AG20443 (cell line): ENCODE results near the gene HOGA1.
"Not testable (repeated sequence)": the region's sequence is repeated elsewhere in the genome, so short reads cannot be mapped to it uniquely, and the experiment has no call there.

Source experiments
- DNase-seq: peaks from one replicate; pipeline ENCODE4 v3.0.0; 2012; ENCODE audit warnings: low spot score, mixed read lengths

Gene HOGA1

DNA sequence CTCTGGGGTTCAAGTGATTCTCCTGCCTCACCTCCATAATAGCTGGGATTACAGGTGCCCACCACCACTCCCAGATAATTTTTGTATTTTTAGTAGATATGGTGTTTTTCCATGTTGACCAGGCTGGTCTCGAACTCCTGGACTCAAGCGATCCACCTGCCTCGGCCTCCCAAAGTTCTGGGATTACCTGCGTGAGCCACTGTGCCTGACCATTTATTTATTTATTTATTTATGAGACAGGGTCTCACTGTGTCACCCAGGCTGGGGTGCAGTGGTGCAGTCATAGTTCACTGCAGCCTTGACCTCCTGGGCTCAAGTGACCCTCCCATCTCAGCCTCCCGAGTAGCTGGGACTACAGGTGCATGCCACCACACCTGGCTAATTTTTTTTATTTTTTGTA lies 29.9 kb upstream of the HOGA1 start:
- not testable (repeated sequence) for DNase-seq

DNA sequence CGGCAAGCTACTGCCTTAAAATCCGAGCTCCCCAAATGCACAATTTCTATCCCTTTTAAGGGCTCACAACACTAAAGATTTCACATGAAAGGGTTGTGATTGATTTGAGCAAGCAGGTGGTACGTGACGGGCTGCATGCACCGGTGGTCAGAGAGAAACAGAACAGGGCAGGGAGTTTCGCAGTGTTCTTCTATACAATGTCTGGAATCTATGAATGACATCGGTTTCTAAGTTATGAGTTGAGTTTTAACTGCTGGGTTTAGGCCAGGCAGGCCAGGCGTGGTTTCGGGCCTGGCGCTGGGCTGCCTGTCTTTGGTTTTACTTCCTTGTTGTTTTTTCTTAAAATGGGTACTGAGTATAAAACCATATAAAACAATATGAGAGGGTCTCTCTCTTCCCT lies 28.6 kb upstream of the HOGA1 start:
- DNase-seq = not testable (repeated sequence)

- DNase-seq = peak; percentile 75
Measured at GRCh38 chr10:97560731-97561381, 23.3 kb upstream of the HOGA1 start.

DNA sequence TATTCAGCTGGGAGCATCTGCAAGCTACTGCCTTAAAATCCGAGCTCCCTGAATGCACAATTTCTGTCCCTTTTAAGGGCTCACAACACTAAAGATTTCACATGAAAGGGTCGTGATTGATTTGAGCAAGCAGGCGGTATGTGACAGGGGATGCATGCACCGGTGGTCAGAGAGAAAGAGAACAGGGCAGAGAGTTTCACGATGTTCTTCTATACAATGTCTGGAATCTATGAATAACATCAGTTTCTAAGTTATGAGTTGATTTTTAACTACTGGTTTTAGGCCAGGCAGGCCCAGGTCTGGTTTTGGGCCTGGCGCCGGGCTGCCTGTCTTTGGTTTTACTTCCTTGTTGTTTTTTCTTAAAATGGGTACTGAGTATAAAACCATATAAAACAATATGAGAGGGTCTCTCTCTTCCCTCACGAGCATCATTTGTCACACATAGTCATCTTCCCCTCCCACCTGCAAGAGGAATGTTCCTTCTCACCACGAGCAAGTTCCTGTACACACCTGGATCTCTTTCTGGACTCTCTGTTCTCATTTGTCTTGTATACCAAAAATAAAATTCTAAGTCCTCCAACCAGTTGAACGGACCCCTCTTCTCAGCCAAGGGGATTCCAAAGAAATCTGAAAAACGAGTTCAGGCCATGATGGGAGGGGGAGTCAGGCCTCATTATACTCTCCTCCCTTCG lies 22.7 kb upstream of the HOGA1 start:
- DNase-seq = not testable (repeated sequence)

DNA sequence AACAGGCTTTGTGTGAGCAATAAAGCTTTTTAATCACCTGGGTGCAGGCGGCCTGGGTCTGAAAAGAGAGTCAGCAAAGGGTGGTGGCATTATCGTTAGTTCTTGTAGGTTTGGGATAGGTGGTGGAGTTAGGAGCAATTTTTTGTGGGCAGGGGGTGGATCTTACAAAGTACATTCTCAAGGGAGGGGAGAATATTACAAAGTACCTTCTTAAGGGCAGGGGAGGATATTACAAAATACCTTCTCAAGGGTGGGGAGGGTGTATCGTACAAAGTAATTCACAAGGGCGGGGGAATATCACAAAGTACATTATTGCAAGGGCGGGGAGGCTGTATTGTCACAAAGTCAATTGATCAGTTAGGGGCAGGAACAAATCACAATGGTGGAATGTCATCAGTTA lies 21.9 kb upstream of the HOGA1 start:
- DNase-seq = not testable (repeated sequence)

DNA sequence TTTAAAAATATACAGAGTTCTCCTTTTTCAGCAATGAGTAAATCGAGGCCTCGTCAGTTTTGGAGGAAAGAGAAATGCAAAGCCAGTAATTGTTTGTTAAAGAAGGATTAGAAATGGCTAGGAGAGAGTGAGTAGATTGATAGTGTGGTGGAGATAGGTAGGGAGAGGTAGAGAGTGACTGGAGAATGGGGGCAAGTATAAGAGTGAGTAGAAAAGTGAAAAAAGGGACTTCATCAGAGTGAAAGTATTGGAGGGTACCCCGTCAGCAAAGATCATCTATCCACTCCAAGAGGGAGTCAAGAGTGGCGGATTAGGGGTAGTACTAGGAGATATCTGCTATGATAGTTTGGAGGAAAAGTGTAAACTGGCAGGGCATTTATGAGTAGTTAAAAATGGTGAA lies 20.9 kb upstream of the HOGA1 start:
- no peak for DNase-seq

DNA sequence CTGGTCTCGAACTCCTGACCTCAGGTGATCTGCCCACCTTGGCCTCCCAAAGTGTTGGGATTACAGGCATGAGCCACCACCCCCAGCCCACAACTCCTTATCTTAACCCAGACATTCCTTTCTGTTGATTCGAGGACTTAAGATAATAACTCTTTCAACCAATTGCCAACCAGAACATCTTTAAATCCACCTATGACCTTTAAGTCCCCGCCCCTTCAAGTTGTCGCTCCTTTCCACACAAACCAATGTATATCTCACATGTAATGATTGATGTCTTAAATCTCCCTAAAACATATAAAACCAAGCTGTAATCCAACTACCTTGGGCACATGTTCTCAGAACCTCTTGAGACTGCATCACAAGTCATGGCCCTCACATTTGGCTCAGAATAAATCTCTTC lies 19.4 kb upstream of the HOGA1 start:
- DNase-seq = no peak

- no peak for DNase-seq
Measured at GRCh38 chr10:97566336-97566996, 17.7 kb upstream of the HOGA1 start.

DNA sequence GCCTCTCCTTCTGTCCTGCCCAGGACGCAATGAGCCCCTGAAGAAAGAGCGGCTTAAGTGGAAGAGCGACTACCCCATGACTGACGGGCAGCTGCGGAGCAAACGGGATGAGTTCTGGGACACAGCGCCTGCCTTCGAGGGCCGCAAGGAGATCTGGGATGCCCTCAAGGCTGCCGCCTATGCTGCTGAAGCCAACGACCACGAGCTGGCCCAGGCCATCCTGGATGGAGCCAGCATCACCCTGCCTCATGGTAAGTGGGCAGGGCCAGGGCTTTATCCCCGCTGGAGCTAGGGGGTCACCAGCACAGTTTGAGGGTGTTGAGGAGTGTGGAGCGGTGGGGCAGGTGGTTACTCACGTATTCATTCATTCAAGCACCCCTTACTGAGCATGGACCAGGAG lies 16.3 kb upstream of the HOGA1 start:
- no peak for DNase-seq

DNA sequence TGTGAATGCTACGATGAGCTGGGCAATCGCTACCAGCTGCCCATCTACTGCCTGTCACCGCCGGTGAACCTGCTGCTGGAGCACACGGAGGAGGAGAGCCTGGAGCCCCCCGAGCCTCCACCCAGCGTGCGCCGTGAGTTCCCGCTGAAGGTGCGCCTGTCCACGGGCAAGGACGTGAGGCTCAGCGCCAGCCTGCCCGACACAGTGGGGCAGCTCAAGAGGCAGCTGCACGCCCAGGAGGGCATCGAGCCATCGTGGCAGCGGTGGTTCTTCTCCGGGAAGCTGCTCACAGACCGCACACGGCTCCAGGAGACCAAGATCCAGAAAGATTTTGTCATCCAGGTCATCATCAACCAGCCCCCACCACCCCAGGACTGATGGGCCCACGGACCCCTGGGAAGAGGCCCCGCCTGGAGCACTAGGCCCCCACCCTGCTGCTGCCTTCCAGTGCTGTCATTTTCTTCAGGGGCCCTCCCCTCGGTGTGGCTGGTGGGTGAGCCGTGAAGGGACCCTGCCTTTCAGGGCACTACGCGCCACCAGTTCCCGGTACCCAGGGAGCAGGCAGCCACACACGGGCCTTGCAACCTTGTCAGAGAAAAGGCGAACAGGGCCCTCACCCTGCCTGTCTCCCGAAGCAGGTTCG lies 13.9 kb upstream of the HOGA1 start:
- no peak for DNase-seq

- no peak for DNase-seq
Measured at GRCh38 chr10:97570789-97571471, 13.3 kb upstream of the HOGA1 start.

GRCh38 chr10:97571622-97572021 lies 12.6 kb upstream of the HOGA1 start:
- no peak for DNase-seq

DNA sequence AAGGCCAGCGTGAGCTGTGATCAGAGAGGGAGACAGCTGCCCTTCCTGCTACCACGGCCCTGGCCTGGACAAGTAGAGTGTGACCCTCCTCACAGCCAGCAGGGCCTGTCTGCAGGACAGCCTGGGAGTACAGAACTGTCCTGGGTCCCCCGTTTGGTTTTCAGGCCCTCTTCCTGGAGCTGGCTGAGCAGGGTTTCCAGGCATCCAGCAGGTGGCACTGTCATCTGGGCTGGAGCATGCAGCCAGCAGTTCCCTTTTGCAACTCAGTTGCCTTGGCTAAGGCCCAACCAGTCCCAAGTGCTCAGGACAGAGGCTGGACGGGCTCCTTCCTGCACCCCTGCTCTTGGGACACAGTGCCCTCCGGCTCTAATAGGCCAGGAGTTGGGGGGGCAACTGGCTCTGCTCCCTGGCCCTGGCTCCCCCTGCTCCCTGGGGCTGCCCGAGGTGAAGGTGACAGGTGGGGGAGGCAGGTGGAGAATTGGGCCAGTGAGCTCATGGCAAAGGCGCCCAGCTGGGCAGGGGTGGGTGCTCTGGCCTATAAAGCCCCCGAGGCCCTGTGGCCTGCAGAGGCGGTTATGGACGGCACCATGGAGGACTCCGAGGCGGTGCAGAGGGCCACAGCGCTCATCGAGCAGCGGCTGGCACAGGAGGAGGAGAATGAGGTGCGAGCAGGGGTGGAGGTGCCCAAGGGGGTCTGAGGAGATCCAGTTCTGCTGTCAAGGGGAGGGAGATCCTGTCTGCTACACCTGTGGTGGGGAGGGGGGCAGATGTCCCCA lies 11.8 kb upstream of the HOGA1 start, which contains the start of gene ANKRD2:
Gene ANKRD2, plus strand, starts transcription at position 566 of the 776 bp plus-strand sequence. Its CDS starts 10 bp downstream, at position 576.
- peak; percentile 87 for DNase-seq

DNA sequence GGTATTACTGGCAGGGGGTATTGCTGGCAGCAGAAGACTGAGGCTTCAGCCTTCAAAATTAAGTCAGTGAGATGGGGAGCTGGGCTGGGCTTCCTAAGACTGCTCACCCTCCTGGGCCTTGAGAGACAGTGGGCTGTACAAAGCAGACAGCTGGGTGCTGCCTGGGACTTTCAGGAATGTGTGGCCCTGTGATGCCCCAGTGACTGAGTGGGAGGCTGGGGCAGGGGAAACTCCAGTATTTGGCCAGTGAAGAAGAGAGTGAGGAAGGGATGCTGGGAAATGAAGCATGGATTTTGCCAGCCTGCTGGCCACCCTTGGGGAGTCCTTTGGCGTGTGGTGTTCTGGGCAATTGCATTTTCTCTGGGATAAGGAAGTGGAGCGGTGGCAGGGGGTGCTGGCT lies 11.2 kb upstream of the HOGA1 start:
- no peak for DNase-seq

DNA sequence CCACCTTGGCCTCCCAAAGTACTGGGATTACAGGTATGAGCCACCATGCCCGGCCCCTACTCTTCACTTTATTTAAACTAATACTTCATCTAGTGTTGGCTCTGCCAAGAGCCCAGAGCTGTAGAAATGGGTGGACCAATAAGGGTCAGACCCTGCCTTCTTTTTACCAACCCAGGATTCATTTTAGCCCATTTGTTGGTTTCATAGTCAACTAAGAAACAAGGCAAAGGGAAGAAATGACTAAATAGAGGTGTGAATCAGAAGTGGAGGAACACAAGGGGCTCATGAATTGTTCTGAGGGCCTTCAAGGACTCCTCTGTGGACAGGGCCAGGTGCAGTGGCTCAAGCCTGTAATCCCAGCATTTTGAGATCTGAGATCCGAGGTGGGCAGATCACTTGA lies 10.5 kb upstream of the HOGA1 start:
- DNase-seq = no peak

DNA sequence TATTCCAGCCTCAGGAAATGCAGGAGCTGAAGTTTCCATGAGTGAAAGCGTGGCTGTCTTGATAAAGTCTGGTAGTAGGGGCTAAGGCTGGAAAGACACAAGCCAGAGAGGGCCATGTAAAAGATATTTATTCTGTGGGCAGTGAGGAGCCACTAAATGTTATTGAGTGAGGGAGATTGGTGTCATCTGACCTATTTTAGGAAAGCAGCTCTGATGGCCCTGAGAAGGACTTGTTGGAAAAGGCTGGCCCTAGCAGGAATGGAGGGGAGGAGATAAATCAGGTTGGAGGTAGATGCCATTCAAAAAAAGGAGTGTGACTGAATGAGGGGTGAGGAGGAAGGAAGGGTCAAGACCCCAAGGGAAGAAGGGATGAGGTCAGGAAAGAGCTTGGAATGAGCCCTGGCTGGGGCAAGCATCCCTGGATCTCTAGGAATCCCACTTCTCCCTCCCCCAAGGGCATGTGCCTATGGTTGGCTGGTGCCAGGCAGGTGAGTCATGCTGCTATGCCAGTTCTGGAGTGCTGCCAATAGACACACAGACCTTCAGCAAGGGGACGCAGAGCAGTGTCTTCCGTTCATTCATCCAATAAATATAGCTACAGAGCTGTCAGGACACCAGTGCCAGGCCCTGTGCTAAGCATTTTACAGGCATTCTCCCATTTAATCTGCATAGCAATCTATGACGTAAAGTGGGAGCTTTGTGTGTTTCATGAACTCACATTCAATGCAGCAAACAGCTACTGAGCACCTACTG lies 9.6 kb upstream of the HOGA1 start:
- peak; percentile 78 for DNase-seq

GRCh38 chr10:97575127-97575668 lies 9.0 kb upstream of the HOGA1 start:
- no peak for DNase-seq

- not testable (repeated sequence) for DNase-seq
Measured at GRCh38 chr10:97576487-97576886, 7.7 kb upstream of the HOGA1 start.

GRCh38 chr10:97577701-97578100 lies 6.5 kb upstream of the HOGA1 start:
- no peak for DNase-seq

GRCh38 chr10:97578171-97578844 lies 5.9 kb upstream of the HOGA1 start:
- no peak for DNase-seq
